Heart left ventricle (tissue), 16 donors: ENCODE measurements around the gene TTLL1. TPM values are rescaled to one million over a fixed set of nuclear protein-coding genes. Genes with fewer than 3 reads are reported as not detected.

Source experiments
- ATAC-seq, 4 donors: fragments of 200-7000 bp; cut with Tn5 transposase; one replicate each; pipeline ENCODE4 v1.9.1; 2020 to 2022; ENCODE audit warnings: moderate library complexity in 4 of 4, mild to moderate bottlenecking in 3 of 4, moderate number of reproducible peaks in 1 of 4
- DNase-seq, 5 donors: peaks; one replicate each; pipeline ENCODE4 v3.0.0-alpha.2; 2020
- H3K27ac ChIP-seq, 12 donors: fragments of 200-600 bp; sonication (generic) in 4 of 12; one replicate each; pipeline versions ENCODE4 v1.5.0 to v1.8.0; 2016 to 2022; ENCODE audit warnings: mild to moderate bottlenecking in 2 of 12
- H3K27me3 ChIP-seq, 9 donors: fragments of 200-600 bp; sonication (generic) in 2 of 9; one replicate each; pipeline versions ENCODE4 v1.5.1 to v1.8.0; 2016 to 2022; ENCODE audit warnings: mild to moderate bottlenecking in 3 of 9
- H3K36me3 ChIP-seq, 9 donors: fragments of 200-600 bp; sonication (generic) in 2 of 9; one replicate each; pipeline versions ENCODE4 v1.5.0 to v1.8.0; 2018 to 2022; ENCODE audit warnings: mild to moderate bottlenecking in 2 of 9
- H3K4me1 ChIP-seq, 12 donors: fragments of 200-600 bp; sonication (generic) in 4 of 12; one replicate each; pipeline versions ENCODE4 v1.5.0 to v1.8.0; 2016 to 2022; ENCODE audit warnings: mild to moderate bottlenecking in 3 of 12
- H3K4me3 ChIP-seq, 12 donors: fragments of 200-600 bp; sonication (generic) in 4 of 12; one replicate each; pipeline versions ENCODE4 v1.5.0 to v1.8.0; 2017 to 2022; ENCODE audit warnings: mild to moderate bottlenecking in 9 of 12, moderate library complexity in 4 of 12
- H3K9me3 ChIP-seq, 12 donors: fragments of 200-600 bp; sonication (generic) in 4 of 12; one replicate each; pipeline versions ENCODE4 v1.5.0 to v1.8.0; 2016 to 2022; ENCODE audit warnings: mild to moderate bottlenecking in 1 of 12
- CTCF ChIP-seq, 12 donors: fragments of 200-600 bp; sonication (generic) in 4 of 12; IDR thresholded peaks; one replicate each; pipeline versions ENCODE4 v1.5.0 to v1.8.0; 2018 to 2022; ENCODE audit warnings: antibody characterized with exemption in 12 of 12, mild to moderate bottlenecking in 5 of 12
- POLR2A ChIP-seq, 2 donors: fragments of 450-650 bp; IDR thresholded peaks; one replicate each; pipeline ENCODE4 v1.6.1; 2017; ENCODE audit warnings: antibody characterized with exemption in 2 of 2, mild to moderate bottlenecking in 2 of 2, moderate library complexity in 2 of 2
- WGBS, 4 donors: extraction: QIAGEN DNeasy Blood & Tissue Kit in 2 of 4; methylation state at CpG; one replicate each; pipeline versions ENCODE4 v1.1.5 to v1.1.7; 2013 to 2018; 5-methylcytosine and 5-hydroxymethylcytosine counted together
- intact Hi-C, 10 donors: fragments of 100-400 bp; cut with DNase I; formaldehyde crosslinking; loops; one replicate each; pipeline versions ENCODE4 v1.11.1 to v1.14.2; 2022
- polyA plus RNA-seq, 2 donors: library from polyadenylated mRNA; stranded (reverse); fragments of 200-250 nt; gene quantifications; one replicate each; pipeline ENCODE4 v1.2.3, GENCODE V29; 2013
- total RNA-seq, 9 donors: library from RNA; depleted of rRNA in 2 of 9; stranded (reverse); fragments of >200 nt in 2 of 9; fragmentation: NEBNext Ultra II Directional in 3 of 9; extraction: Animal tissue kit (Norgen Biotek cat#: 25700) in 3 of 9; gene quantifications; one replicate each; pipeline versions ENCODE4 v1.1.0 to v1.2.4, GENCODE V29; 2016 to 2023
- donor health status: ischemic (EF 13 %, LVEDD 7.1; RV severe dilation, severe dysfunction).
- donor health status: healthy with polysubstance abuse.
- donor health status: DM: no; HTN: yes; CAD: no.
- donor health status: DM: no; HTN: no; CAD: no.
- donor health status: ischemic (EF 25% LVEDD 6.9; RV normal size, moderate dysfunction).
- donor health status: ischemic (EF 25% LVEDD 5.7; RV mildly dilated, moderate dysfunction).
- donor health status: healthy.
- donor health status: DM: yes; HTN: yes; CAD: no.
- donor health status: ischemic (EF 35%, LVEDD 5.7; RV mildly dilated, moderate dysfunction).
- donor health status: nonischemic (EF 11% LVEDD 7.7; RV severe dilation, severe dysfunction).
- donor health status: DM: yes; HTN: yes; CAD: no.
- donor health status: PGD.
- donor health status: ischemic (EF 29% LVEDD 5.4; RV normal size, mild dysfunction).
- donor health status: nonischemic (EF 23%, LVEDD 6.1; RV moderate dilation, normal function).

TTLL1 gene
- total and polyA plus RNA-seq, 11 donors, result 4.4 to 13.2 (median 7.5) TPM

- intact Hi-C loops, result loop anchor here in 3 of 10 donors (10.0 kb wide), 4 partner anchors 55 to 215 kb away; no protein-coding TSS in a partner anchor
- DNase-seq (no peak), ATAC-seq (no peak)
- H3K36me3 ChIP-seq, result peaks cover 0 to 8% (median 2%) of the 10 kb centered on the region in 9 donors
- H3K4me3 ChIP-seq, result no peak overlapping the region
- H3K4me1 ChIP-seq, result peaks cover 0 to 11% (median 0%) of the 10 kb centered on the region in 12 donors
- no peak for TF ChIP-seq POLR2A (IDR thresholded peaks at IDR 0.05)
- TF ChIP-seq CTCF (IDR thresholded peaks at IDR 0.05), result no peak
- H3K27ac ChIP-seq, result no peak overlapping the region
- no peaks in the 10 kb centered on the region for H3K9me3 ChIP-seq
- 93 to 96% (median 93%) methylated on average over 14 of the region's 14 CpGs for WGBS, 4 donors
- H3K27me3 ChIP-seq, result no peaks in the 10 kb centered on the region
Measured at GRCh38 chr22:43079742-43080141, 9.4 kb downstream of the TTLL1 start.

- TF ChIP-seq CTCF (IDR thresholded peaks at IDR 0.05) (no peak), POLR2A (IDR thresholded peaks at IDR 0.05) (no peak)
Measured at GRCh38 chr22:43078522-43078921, 10.7 kb downstream of the TTLL1 start.

GRCh38 chr22:43077121-43077877 lies 11.9 kb downstream of the TTLL1 start:
- peak overlapping the region in 4 of 12 donors; percentile 15 to 45 (median 36) for H3K27ac ChIP-seq
- peaks cover 0 to 20% (median 3%) of the 10 kb centered on the region in 9 donors for H3K36me3 ChIP-seq
- DNase-seq, result peak in 4 of 5 donors; percentile 51 to 69 (median 55)
- peak; percentile 79 to 90 (median 86) for ATAC-seq
- WGBS, 4 donors, result 51 to 67% (median 58%) methylated on average over 15 to 20 of the region's 20 CpGs
- no peaks in the 10 kb centered on the region for H3K27me3 ChIP-seq
- peaks cover 0 to 11% (median 0%) of the 10 kb centered on the region in 12 donors for H3K4me1 ChIP-seq
- TF ChIP-seq POLR2A (IDR thresholded peaks at IDR 0.05) (no peak), CTCF (IDR thresholded peaks at IDR 0.05) (no peak)
- no peaks in the 10 kb centered on the region for H3K9me3 ChIP-seq
- intact Hi-C loops, result loop anchor here in 1 of 10 donors (10.0 kb wide), 1 partner anchor 58 kb away; no protein-coding TSS in a partner anchor
- no peak overlapping the region for H3K4me3 ChIP-seq

More at GRCh38 chr22:43078522-43078921, 10.7 kb downstream of the TTLL1 start:
- intact Hi-C loops, result loop anchor here in 1 of 10 donors (10.0 kb wide), 1 partner anchor 56 kb away; no protein-coding TSS in a partner anchor
- Histone ChIP-seq H3K36me3 (peaks cover 0 to 13% (median 3%) of the 10 kb centered on the region in 9 donors), H3K9me3 (no peaks in the 10 kb centered on the region), H3K4me3 (no peak overlapping the region), H3K27ac (no peak overlapping the region), H3K4me1 (peaks cover 0 to 11% (median 0%) of the 10 kb centered on the region in 12 donors), H3K27me3 (no peaks in the 10 kb centered on the region)
- ATAC-seq, result no peak
- DNase-seq, result no peak
- WGBS, 4 donors, result 93 to 96% (median 95%) methylated on average over 11 to 12 of the region's 12 CpGs

- intact Hi-C loops, result no loop called here
- 82 to 88% (median 87%) methylated on average over 11 of the region's 11 CpGs for WGBS, 4 donors
- Histone ChIP-seq H3K4me3 (no peak overlapping the region), H3K36me3 (peaks cover 0 to 51% (median 28%) of the 10 kb centered on the region in 9 donors), H3K9me3 (no peaks in the 10 kb centered on the region), H3K4me1 (no peaks in the 10 kb centered on the region), H3K27me3 (no peaks in the 10 kb centered on the region), H3K27ac (no peak overlapping the region)
- ATAC-seq, result no peak
- DNase-seq, result no peak
- no peak for TF ChIP-seq POLR2A (IDR thresholded peaks at IDR 0.05)
- no peak for TF ChIP-seq CTCF (IDR thresholded peaks at IDR 0.05)
Measured at GRCh38 chr22:43066844-43067385, 22.3 kb downstream of the TTLL1 start.
